RKO (cell line): ENCODE results near the gene FAM181A.

Experiments used
- DNase-seq: peaks from one replicate; pipeline ENCODE4 v3.0.0-alpha.2; 2016; ENCODE audit warnings: low spot score

FAM181A gene

DNA sequence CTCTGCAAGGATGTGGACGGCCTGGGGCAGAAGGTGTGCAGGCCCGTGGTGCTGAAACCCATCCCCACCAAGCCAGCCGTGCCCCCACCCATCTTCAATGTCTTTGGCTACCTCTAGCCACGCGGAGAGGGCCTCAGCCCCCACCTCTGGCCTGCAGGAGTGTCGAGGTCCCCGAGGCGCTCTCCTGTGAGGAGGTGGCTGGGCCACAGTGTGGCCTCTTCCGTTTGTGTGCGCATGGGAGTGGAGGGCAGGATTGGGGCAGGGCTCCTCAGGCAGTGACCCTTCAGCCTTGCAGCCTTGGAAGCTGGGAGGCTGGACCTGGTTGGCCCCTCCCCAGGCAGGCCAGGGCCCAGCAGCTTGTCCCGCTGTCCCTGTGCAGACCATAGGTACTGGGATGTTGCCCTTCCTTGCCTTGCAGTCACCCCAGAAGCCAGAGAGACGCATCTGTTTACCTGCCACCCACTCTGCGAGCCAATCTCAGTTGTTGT lies 1.9 kb downstream of the FAM181A start:
- DNase-seq: no peak

DNA sequence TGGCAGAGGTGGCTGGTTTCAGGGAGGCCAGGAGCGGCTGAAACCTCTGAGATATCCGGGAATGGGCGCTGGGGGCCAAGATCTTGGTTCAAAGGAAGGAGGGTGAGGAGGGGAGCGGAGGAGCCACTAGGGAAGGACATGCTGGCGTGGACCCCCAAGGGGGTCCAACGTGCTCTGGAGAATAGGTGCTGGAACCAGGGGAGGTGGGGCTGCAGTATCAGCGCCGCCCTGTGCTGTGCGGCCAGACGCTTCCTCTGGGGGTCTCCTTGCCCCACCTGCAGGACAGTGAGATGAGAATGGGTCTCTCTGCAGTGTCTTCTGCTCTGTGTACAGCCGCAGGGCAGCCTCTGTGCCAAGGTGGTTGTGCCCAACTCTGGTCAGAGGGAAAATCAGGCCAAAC lies 2.5 kb downstream of the FAM181A start:
- no peak for DNase-seq

DNA sequence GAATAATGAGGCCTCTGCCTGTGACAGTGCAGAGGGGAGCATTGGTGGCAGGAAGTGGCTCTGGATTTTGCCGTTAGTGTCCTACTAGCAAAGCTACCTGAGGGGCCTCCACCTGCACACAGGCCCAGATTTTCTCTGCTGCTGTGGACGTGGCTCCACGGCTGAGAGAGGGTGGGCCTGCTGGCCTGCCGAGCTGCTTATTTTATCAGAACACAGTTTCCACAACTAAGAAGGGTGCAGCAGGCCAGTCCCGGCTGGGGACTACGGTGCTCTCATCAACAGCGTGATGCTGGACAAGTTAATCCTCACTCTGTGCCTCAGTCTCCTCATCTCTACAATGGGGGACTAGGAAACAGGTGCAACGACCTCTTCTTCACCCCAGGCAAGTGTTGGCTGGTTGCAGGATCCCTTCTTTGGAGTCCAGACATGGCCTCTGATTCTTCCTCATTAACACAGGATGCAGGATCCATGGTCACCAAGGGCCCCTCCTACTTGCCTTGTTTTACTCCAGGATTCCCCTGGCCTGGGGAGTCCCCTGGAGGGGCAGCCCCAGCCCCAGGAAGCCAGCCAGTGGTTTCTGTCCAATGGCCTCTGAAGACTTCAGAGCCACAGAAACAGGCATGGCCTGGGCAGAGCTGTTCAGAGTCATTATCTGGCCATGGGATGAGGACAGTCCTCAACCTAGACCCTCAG lies 3.3 kb downstream of the FAM181A start:
- DNase-seq: no peak

DNA sequence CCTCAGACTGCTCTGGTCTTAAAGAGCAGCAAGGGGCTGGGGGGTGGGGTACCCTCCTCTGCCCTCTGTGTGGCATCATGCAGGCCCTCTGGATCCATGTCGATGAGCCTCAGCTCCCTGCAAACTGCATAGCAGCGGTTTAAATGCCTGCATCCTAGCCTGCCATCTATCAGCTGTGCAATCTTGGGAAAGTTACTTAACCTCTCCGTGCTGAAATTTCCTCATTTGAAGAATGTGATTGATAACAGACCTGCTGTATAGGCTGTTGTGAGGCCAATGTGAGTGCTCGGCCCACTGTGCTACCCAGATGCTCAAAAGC lies 3.8 kb downstream of the FAM181A start:
- DNase-seq: no peak

DNA sequence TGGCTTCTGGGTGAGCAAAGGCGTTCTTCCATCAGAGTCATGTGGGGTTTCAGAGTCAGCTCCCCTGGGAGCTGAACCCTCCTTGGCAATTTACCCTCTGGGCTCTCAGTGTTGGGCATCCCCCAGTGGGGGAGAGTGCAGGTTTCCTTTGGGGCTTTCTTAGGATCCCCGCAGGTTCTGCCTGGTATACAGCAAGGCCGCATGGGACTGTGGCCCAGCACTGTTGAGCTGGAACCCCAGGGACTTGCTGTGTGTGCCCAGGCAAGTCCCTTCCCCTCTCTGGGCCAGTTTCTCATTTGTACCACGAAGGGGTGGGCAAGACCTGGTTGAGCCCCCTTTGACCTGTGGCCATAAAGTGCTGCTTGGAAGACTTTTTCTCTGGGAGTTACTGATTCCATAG lies 5.5 kb downstream of the FAM181A start:
- no peak for DNase-seq

DNA sequence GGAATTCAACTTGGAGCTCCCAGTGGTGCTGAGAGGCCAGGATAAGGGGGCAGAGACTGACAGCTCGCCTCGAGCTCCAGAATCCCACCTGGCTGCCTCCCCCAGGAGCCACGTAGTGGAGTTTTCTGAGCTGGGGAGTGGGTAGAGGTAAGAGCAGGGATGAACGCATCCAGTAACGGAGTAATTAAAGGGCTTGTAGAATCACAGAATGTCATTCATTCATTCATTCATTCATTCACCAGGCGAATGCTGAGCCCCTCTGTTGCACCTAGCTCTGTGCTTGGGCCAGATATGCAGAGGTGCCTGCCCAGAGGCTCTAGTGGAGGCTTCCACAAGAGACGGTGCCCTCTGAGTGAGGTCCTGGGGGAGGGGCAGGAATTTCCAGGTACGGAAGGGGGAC lies 8.1 kb downstream of the FAM181A start:
- no peak for DNase-seq

DNA sequence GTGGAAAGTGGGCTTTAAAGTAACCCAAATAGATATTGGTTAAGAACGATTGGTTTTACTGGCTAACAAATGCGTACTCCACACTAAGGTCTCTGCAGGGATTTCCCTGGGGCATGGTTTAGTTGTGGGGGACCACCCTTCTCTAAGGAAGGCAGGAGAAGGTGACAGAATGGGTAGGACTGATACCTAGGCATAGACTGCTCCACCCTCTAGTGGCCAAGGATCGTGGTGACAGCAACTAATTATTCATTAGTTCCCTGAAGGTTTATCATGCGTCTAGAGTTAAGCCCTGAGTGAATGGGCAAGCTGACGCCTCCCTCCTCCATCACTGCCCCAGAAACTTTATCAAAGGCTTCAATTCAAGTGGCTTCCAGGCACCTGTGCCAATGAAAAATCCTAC lies 9.1 kb downstream of the FAM181A start:
- DNase-seq: peak; percentile 49

DNA sequence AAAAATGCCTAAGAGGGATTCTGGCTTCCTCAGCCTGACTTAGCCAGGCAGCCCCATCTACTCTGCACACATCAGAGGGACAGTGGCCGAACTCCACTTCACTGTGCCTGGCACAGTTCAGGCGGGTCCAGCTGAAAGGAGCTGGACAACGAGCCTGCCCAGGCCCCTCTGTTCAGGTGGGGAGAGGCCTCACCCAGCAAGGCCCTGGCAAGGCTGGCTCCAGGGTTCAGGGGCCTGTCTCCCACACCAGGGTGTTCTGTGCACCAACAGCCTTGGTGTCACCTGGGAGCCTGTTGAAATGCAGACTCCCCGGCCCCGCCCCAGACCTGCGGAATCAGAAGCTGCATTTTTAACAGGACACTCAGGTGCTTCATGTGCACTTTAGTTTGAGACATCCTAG lies 9.8 kb downstream of the FAM181A start:
- DNase-seq: no peak

DNA sequence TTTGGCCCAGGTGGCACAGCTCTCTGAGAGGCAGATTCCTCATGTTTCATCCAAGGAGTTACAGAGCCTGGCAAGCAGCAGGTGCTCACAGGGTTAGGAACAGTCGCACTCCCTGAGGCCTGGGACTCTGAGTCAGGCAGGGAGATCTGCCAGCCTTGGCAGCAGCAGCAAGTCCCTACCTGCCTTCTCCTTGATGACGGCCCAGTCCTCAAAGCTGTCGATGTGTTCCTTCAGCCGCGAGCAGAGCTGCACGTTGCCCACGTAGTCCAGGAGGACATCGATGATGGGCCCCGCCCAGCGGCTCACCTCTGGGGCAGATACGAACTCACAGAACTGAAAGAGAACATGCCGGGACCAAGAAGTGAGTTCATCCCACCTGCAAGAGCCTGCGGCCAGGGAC lies 10.4 kb downstream of the FAM181A start:
- no peak for DNase-seq

DNA sequence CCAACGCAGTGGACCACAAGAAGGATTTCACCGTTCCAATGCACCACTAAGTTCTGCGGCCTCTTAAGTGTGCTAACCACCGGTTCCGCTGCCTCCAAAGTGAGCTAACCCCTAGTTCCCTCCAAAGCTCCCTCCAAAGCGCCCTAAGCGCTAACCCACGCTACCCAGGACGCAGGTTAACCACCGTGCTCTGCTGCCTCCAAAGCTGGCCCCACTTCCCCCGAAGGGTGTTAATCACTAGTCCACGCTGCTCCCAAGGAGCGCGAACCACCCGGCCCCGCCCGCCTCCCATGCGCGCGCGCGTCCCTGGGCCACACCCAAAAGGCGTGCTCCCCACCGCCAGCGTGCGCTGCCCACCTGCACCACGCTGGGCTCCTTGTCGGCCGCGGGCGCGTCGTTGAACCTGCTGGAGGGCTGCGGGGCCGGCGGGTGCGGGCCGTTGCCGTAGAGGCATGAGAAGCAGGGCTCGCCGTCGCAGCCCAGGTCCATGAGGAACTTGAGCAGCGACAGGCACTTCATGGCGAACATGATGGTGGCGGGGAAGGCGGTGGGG lies 11.7 kb downstream of the FAM181A start:
- no peak for DNase-seq

DNA sequence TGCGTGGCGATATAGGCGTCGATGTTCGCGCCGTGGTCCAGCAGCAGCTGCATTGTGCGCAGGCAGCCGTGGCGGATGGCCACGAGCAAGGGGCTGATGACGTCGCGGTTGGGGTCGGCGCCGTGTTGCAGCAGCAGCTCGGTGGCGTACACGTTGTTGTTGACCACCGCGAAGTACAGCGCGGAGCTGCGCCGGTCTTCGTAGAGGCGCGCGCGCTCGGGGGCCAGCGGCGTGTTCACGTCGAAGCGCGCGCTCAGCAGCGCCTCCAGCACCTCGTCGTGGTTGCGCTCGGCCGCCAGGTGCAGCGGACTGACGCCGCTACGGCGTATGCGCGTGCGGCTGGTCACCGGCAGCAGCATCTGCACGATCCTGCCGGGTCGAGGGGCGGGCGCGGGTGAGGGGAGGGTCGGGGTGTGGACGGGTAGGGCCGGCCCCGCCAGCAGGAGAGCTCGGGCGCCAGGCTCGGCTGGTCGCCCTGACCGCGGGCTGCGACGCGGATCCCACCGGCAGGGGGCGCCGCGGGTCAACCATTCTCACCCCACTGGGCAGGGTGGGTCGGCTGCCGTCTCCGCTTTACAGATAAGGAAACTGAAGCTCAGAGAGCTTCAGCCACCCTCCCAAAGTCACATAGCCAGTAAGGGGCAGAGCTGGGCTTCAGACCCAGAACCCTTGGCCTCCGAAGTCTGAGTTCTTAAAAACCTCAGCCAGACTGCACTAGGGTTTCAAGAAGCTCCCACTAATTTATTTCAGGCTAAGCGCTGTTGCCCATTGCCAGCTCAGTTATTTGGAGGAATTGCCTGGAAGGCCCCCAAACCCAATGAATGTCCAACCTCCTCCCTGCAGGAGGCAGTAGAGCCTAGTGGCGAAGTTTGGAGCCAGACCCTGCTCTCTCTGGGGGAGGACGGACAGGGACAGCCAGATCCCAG lies 12.4 kb downstream of the FAM181A start:
- DNase-seq: no peak

DNA sequence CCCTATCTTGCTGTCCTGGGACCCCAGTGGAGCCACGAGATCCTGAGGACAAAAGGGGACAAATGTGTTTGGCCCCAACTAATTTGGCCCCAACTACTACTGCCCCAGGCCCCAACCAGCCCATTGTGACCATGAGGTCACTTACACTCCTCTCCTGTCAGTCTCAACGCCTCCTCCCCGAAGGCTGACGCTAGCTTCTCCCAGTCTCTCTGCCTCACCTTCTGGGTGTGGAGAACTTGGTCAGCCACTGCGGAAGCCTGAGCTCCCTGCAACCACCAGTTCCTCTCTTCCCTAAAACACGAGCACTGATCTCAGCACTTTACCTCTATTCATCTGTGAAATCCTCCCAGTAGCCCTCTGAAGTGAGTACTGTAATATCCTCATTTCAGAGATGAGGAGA lies 13.3 kb downstream of the FAM181A start:
- no peak for DNase-seq

DNA sequence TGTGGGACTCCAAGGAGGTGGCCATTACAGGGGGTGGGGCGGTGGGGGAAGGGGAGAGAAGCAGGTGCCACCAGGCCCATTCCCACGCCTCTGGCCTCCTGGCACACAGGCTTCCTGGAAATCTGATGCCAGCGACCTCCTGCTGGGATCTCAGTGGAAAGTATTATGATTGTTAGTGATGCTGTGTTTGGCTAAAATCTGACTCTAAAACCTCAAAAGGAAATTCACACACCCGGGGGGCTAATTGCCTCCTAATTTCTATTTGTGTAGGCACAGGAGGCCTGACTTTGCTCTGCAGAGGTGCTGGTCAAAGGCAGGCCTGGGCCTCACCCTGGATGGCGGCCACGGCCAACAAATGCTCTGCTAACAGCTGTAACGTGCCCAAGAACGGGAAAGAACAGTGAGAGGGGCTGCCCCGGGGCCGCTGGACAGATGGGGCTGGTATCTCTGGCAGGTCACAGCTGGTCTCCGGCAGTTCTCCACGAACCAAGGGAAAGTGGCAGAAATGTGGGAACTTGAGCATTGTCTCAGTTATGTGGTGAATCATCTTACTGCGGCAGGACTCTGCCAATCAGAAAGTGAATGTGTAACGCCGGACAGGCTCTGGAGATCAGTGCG lies 14.3 kb downstream of the FAM181A start:
- DNase-seq: peak; percentile 14

DNA sequence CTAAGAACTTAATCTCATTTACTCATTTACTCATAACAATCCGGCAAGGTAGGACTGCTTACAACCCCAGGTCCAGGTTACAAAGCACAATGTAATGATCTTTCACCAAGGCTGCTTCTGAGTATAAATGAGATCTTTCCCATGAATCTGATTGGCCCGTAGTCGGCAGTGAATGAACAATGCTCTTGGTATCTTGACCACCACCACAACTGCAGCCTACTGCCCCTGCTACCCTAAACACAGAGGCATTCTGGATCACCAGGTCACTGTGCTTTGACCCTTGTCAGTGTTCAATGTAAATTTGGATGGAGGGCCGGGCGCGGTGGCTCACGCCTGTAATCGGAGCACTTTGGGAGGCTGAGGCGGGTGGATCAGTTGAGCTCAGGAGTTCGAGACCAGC lies 15.9 kb downstream of the FAM181A start:
- DNase-seq: no peak

DNA sequence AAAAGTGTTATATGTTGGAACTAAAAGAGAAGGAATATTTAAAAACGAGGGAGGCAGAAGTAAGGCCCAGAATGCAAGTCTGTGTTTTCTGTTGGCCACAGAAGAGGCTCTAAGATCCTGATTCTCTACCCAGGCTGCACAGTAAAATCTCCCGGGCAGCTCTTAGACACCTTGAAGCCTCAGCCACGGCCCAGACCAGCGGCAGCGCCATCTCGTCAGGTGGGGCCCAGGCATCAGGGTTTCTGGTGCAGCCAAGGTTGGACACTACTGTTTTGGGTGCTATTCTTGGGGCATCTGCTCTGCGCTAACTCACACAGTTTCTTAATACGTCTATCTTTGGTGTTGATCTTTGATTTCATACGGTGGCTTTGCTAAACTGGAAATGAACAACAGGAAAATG lies 16.8 kb downstream of the FAM181A start:
- no peak for DNase-seq

DNA sequence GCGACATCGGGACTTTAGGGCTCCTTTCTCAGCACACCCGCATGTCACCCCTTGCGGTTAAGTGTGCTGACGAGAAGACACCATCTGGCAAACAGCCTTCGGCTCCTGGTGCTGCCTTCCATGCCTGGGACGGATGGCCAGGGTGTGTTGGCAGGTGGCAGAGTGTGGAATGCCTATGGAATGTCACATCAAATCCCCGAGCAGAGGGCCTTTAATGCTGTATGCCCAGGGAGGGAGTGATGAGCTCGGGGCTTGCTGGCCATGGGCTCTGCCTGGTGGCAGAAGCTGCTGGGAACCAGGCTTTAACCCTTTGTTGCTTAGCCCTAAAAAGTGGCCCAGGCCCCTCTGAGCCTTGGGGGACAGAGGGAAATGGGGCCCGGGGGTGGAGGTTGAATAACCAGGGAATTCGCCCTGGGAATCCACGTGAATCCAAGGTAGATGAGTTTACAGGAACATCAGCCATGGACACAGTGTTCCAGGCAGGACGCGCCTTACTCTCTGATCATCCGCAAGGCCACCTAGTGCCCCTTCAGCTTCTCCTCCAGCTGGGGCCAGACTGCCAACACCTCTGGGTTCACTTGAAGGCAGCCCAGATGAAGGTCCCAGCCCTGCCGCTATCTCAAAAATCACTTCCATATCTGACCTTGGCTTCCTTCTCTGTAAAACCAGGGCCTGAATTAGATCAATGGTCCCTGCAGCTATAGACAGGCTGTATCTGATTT lies 17.4 kb downstream of the FAM181A start:
- no peak for DNase-seq

DNA sequence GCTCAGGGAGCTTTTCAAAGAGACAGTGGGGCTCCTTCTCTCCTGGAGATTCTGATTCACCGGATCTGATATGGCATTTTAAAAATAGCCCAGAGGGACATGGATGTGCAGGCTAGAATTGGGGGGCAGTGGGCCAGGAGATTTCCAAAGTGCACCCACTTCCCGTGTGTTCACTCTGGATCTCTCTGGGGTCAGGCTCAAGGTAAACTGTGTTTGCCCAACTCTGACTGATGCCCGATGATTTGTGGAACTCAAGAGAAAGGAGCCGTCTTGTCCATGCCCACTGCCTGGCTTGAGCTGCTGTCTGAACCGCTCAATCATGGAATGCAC lies 17.9 kb downstream of the FAM181A start:
- DNase-seq: no peak

DNA sequence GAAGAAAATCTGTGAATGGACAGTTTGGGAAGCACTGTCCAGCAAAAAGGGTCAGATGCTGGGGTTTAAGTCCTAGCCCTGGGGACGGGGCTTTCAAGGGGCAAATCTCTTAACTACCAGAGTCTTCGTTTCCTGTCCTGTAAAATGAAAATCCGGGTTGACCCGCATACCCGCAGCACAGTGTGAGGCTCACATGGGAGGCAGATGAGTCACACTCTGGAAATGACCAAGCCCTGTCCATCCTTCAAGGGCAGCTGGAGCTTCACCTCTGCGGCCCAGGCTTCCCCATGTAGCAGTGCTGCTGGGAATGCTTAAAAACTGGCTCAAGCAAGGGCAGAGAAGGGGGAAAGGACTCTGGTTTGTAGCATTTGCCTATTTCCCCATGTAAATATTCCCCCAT lies 19.0 kb downstream of the FAM181A start:
- DNase-seq: no peak

DNA sequence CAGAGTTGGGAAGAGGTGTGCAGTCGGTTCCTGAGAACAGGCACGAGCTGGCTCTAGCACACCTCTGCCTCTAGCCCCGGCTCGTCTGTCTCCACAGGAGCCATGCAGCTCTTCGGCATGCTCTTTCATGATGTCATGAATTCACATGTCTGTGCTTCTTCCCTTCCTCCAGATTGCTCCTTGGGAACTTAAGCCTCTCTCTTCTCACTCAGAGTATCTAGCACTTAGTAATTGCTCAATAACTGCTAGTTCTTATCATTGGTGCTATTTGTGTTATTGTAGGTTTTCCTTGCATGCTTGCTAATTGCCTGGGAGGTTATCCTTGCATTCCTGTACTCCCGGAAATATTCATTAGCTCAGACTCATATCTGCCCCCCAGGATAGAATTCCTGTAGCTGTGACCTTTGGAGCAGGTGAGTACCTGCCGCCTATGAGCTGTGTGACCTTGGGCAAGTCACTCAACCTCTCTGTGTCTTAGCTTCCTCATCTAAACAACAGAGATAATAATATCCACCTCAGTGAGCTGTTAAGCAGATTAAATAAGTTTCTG lies 19.5 kb downstream of the FAM181A start:
- DNase-seq: no peak

DNA sequence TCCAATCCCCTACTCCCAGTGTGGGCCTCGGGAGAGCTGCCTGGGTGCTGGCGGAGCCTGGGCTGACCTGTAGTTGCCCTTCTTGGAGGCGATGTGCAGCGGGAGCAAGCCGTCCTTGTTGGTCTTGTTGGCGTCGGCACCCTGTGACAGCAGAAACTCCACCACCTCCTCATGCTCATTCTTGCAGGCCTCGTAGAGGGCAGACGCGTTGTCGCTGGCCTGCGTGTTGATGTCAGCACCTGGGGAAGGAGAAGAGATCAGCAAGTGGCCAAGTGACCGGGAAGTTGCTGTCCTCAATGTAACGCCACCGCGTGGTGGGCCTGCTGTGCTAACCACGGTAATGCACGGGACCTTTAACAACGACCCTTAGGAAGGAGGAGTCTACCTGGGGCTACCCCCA lies 20.1 kb downstream of the FAM181A start:
- no peak for DNase-seq

DNA sequence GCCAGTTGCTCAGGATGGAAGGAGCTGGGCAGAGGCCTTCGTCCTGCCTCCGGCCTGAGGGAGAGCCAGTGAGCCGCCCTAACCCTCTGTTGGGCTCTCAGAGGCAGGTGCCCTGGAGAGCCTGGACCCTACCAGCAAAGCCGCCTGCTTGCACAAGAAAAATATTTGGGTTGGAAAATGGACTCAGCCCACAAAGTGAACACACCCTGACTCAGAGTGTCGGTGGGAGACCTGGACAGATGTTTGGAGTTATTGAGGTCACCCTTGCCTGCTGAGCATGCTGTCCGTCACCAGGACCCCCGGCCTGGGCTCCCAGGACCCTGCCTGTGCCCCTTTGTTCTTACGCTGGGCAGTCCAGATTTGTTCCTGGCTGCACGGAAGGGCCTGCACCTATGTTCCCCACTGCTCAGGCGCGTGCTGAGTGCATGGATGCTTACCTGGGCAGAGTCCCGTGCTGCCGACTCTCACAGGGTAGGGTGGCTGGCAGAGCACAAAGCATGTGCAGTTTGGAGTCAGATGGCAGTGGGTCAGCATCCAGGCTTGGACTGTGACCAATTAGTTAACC lies 22.4 kb downstream of the FAM181A start:
- DNase-seq: no peak
